Adrenal gland (tissue), 5 donors: ENCODE data around the gene TIMM23.

Source experiments
- CTCF ChIP-seq, 6 experiments: fragments of 450-650 bp in 4 of 6; fragments of 200-600 bp in 2 of 6; sonication (generic) in 1 of 6; IDR thresholded peaks; 1 replicate in 5 of 6; 2 replicates in 1 of 6; pipeline versions ENCODE4 v1.5.1 to v1.8.0; 2016 to 2021; ENCODE audit warnings: antibody characterized with exemption in 6 of 6, mild to moderate bottlenecking in 2 of 6, moderate library complexity in 1 of 6
- POLR2A ChIP-seq, 2 donors: fragments of 450-650 bp; IDR thresholded peaks; one replicate each; pipeline ENCODE4 v1.6.1; 2017; ENCODE audit warnings: antibody characterized with exemption in 2 of 2, mild to moderate bottlenecking in 2 of 2, moderate library complexity in 1 of 2
- donor health status: DM: no; HTN: no; CAD: no.

GRCh38 chr10:46037107-46037825, 65.0 kb downstream of the TIMM23 start:
- TF ChIP-seq CTCF (IDR thresholded peaks at IDR 0.05) (no peak), POLR2A (IDR thresholded peaks at IDR 0.05) (no peak)
